GM21447 (cell line): ENCODE data around the gene IRS2.

Source experiments
- ATAC-seq: cut with Tn5 transposase; IDR thresholded peaks from one replicate; pipeline ENCODE4 v1.9.1; 2021; ENCODE audit not compliant: unreplicated experiment

Gene IRS2

DNA sequence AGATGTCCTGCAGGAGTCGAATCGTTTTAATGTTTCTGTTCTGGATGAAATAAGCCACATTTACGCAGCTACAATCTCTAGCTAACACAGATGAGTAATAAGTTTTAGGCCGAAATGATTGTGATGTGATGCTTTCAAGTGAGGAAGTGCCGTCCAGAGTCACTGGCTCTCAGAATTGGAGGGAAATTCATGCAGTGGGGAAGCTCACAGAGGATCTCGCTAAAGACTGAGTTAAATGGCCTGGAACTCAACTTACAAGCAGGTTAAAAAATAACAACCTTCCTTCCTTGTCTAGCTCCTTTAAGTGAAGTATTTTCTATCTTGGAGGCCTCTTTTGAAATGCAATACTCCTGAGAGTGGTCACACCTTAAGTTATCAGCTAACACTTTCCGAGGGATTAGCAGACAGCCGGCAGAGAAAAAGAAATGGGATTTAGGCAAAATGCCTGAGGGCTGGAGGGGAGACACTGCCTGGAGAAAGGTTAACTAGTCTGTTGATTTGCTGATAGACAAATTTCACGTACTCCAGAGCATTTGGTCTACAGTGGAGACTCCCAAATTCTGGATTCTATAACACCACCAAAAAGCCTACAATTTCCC, 74.2 kb downstream of the IRS2 start:
- no peak for ATAC-seq

- ATAC-seq, result no peak
Observed at GRCh38 chr13:109707742-109708617, 78.4 kb downstream of the IRS2 start.

- ATAC-seq, result no peak
Observed at GRCh38 chr13:109707044-109707741, 79.2 kb downstream of the IRS2 start.

DNA sequence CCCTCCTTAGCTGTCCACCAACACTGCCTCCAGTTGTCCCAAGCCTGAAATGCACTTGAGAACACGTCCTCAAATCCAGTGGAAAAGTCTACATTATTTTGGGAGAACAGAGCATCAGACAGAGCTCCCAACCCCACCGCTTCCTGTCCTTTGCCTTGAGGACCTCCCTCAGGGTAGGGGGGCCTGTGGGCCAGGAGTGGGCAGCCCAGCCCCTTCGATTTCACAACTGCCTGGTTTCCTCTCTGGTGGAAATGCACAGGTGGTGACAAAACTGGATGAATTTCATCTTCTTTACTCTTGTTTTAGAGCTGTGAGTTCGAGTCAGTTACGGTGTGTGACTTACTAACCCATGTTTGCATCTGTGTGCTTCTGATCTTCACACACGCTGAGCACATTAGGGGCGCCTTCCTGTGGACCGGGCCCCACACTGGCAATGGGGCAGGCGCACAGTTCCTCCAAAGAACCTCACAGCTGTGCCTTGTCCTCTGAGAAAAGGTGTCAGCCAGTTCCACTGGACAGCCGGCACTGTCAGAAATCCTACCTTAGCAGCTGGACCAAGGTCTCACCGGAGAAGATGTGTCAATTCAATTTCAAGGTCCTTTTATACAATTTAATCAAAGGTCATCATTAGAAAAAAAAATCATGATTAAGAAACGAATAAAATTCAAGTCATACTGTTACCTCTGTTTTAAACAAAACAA, 80.2 kb downstream of the IRS2 start:
- ATAC-seq, result no peak

- ATAC-seq, result no peak
Observed at GRCh38 chr13:109704771-109705635, 81.4 kb downstream of the IRS2 start.

GRCh38 chr13:109703250-109703649, 83.1 kb downstream of the IRS2 start:
- ATAC-seq, result no peak
